Lower leg skin (tissue), 3 donors: ENCODE measurements around the gene EHD4.

ENCODE experiments used
- CTCF ChIP-seq, 3 donors: fragments of 450-650 bp; IDR thresholded peaks; one replicate each; pipeline ENCODE4 v1.5.1; 2016; ENCODE audit warnings: antibody characterized with exemption in 3 of 3, mild to moderate bottlenecking in 3 of 3, moderate library complexity in 2 of 3
- POLR2A ChIP-seq, 2 donors: fragments of 450-650 bp; IDR thresholded peaks; one replicate each; pipeline ENCODE4 v1.6.1; 2016 to 2017; ENCODE audit warnings: antibody characterized with exemption in 2 of 2, mild to moderate bottlenecking in 1 of 2, moderate library complexity in 1 of 2

- no peak for TF ChIP-seq CTCF (IDR thresholded peaks at IDR 0.05)
- no peak for TF ChIP-seq POLR2A (IDR thresholded peaks at IDR 0.05)
Measured at GRCh38 chr15:41903782-41904181, 68.6 kb downstream of the EHD4 start.
